Stimulated activated CD4-positive, alpha-beta T cell treated with anti-CD3 and anti-CD28 coated beads, Interleukin-15, amount 100 ng/mL, for 1 hour (primary cell): ENCODE results near the gene CSH2.

Experiments
- DNase-seq, 2 donors: peaks; one replicate each; pipeline ENCODE4 v3.0.0-alpha.2; 2020; ENCODE audit warnings: low read depth in 1 of 2, low spot score in 1 of 2

Gene CSH2

GRCh38 chr17:63834431-63835166 lies 38.9 kb downstream of the CSH2 start:
- no peak for DNase-seq

GRCh38 chr17:63833741-63834373 lies 39.6 kb downstream of the CSH2 start:
- no peak for DNase-seq

- DNase-seq, result no peak
These were observed 40.3 kb downstream of the CSH2 start for GRCh38 chr17:63833026-63833740.

GRCh38 chr17:63832455-63832854 lies 41.0 kb downstream of the CSH2 start:
- DNase-seq, result no peak

GRCh38 chr17:63832014-63832413 lies 41.5 kb downstream of the CSH2 start:
- DNase-seq, result no peak

- DNase-seq, result no peak
These were observed 42.0 kb downstream of the CSH2 start for GRCh38 chr17:63831505-63831904.

- no peak for DNase-seq
These were observed 42.5 kb downstream of the CSH2 start for GRCh38 chr17:63830904-63831491.

- DNase-seq, result no peak
These were observed 43.2 kb downstream of the CSH2 start for GRCh38 chr17:63830278-63830677.

GRCh38 chr17:63828936-63829335 lies 44.5 kb downstream of the CSH2 start:
- DNase-seq, result no peak

- DNase-seq, result no peak
These were observed 45.7 kb downstream of the CSH2 start for GRCh38 chr17:63827801-63828221.

- peak; percentile 90 for DNase-seq
These were observed 46.3 kb downstream of the CSH2 start, which contains the start of the genes FTSJ3 and PSMC5 for GRCh38 chr17:63827002-63827800. TSS of gene FTSJ3 (minus strand) at chr17:63827663. CDS start at chr17:63826902, 761 bp downstream. TSS of gene PSMC5 (plus strand) at chr17:63827431. CDS start at chr17:63827491, 60 bp downstream.

GRCh38 chr17:63826468-63827001 lies 46.9 kb downstream of the CSH2 start:
- no peak for DNase-seq

- no peak for DNase-seq
These were observed 49.1 kb downstream of the CSH2 start for GRCh38 chr17:63824362-63824761.

GRCh38 chr17:63823659-63824331 lies 49.7 kb downstream of the CSH2 start:
- no peak for DNase-seq

- DNase-seq, result no peak
These were observed 50.9 kb downstream of the CSH2 start for GRCh38 chr17:63822537-63822936.
